ENCODE data around the gene ACMSD.
"Not testable (repeated sequence)": the region's sequence is repeated elsewhere in the genome, so short reads cannot be mapped to it uniquely, and the experiment has no call there.

Gene ACMSD

DNA sequence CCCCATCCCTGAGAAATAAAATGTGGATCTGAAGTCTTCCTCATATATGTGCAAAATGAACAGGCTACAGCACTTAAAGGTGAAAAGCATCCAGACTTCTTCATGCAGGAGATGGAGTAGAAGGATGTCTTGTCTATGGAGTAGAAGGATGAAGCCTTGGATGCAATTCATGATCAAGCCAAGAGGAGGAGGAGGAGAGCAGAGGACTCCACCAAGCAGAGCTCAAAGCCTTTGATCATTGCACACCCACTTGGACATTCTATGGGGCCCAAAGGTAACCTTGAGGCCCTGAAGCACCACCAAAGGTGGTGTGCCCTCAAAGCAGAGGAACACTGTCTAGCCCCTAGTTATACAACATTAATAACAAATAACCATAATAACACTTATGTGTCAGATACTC, 17.3 kb downstream of the ACMSD start:
- DNase-seq, result no peak

DNA sequence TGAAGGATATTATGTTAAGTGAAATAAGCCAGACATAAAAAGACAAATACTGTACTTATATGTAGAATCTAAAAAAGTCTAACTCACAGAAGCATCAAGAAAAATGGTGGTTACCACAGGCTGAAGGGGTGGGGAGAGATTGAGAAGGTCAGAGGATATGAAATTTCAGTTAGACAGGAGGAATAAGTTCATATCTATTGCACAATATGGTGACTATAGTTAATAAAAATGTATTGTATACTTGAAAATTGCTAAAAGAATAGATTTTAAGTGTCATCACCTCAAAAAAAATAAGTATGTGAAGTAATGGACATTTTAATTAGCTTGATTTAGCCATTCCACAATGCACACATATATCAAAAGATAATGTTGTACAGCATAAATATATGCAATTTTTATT, 19.8 kb downstream of the ACMSD start:
- DNase-seq, result no peak

DNA sequence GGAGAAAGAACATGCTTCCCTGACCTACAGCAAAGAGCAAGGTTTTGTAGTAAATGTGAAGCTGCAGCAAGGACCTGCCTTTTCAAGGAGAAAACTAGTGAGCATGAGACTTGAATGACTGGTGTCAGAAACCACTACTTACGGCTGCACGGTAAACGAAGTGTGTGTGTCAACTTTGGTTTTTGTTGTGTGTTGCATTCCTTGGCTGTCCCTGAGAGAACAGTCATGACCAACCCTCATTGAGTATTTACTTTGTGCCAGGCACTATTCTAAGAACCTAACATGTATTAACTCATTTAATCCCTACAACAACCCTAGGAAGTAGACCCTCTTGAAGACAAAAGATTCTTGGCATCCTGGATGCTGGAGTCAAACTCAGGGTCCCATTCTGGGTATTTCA, 22.8 kb downstream of the ACMSD start:
- no peak for DNase-seq

DNA sequence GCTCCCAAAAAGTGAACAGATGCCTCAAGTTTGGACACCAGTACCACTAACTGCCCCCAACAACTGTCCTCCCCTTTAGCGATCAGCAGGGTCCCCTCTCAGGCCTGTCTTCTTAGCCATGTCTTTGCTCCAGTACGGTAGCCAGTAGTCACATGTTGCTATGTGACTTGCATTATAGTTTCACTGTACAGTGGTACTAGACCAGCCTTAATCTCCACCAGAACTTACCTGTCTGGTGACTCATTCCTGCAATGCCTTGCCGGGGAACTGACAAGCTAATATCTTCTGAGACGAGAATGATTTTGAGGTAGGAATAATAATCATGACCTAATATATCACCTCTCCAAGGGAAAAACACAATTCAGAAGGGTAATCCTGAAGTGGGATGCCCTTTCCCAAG, 23.7 kb downstream of the ACMSD start:
- DNase-seq, result no peak

DNA sequence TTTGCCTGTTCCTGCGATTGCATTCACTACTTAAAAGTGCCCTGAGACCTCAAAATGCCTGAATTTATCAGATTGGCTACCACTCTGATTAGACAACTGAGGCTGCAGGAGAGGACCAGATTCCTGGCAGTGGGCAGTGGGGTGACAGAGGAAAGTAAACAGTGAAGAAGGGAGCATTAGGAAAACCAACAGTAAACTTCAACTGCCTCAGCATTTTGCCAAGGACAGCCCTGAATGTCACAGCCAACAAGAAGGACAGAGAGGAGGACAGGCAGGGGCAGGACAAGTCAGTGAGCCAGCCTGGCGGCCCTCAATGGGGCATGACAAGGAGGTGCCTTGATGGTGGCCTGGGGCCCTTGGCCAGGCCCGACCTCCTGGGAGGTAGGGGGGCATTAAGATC, 24.3 kb downstream of the ACMSD start:
- no peak for DNase-seq

DNA sequence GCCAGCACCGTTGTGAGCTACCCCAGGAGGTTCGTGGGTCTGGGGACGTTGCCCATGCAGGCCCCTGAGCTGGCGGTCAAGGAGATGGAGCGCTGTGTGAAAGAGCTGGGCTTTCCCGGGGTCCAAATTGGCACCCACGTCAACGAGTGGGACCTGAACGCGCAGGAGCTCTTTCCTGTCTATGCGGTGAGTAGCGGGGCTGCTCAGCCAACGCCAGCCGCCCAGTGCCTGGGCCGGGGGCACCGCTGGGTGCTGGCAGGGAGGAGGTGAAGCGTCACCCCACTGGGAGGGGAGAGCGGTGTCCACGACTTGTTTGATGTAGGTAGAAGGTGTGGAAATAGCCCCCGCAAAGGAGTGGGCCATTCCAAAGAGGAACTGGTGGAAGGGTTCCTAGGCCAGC, 25.0 kb downstream of the ACMSD start:
- no peak for DNase-seq

DNA sequence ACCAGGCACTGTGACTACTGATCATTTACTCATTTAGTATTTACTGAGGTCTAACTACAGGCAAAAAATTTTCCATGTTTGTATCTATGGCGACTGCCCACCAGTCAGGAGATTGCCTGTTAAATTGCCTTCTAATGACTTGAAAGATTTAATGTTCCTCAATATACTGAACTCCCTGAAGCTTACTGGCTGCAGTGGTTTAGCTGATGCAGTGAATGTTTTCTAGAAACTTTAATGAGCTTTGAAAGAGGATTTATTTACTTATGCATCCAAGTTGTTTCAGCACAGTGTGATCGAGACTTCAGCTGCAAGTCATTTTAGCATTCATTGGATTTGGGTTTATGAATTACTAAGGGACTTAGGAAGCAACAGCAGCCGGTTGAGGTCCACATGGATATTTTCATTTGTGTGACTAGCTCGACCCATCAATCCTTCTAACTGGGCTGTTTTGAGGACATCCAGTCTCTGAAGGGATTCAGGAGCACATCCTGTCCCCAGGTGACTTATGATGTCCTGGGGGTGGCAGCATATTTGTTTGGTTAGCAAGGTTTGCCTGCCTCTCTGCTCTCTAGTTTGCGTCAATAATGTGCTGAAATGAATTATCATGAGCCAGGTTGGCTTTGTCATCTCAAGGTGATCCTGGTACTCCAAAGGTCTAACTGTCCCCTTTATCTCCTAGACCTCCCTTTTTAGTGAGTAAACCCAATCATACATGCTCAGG, 26.8 kb downstream of the ACMSD start:
- DNase-seq, result no peak

DNA sequence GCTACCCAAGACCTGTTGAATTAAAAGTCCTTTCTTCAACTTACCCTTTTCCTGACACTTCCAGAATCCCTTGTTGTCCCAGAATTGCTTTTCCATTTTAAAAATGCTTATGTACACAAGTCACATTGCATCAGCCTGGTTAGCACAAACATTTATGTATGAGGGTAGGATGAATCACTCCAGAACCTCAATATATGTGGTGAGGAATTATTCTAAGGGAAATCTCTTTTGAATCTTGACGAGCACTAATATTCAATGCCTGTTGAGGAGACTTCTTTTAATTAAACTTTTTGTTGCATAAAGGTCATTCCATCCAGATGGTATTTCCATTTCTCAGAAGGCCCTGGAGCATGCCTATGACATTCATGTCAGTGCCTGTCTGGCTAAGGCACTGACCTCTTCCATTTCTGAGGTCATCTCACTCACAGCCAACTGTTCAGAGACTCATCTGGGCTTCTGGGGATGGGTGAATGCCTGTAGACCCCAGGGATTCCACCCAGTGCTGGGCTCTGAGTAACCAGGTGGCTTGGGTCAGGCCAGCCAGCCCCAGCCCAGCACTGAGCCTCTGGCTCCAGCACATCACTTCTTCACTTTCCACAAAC, 28.2 kb downstream of the ACMSD start:
- DNase-seq, result no peak

DNA sequence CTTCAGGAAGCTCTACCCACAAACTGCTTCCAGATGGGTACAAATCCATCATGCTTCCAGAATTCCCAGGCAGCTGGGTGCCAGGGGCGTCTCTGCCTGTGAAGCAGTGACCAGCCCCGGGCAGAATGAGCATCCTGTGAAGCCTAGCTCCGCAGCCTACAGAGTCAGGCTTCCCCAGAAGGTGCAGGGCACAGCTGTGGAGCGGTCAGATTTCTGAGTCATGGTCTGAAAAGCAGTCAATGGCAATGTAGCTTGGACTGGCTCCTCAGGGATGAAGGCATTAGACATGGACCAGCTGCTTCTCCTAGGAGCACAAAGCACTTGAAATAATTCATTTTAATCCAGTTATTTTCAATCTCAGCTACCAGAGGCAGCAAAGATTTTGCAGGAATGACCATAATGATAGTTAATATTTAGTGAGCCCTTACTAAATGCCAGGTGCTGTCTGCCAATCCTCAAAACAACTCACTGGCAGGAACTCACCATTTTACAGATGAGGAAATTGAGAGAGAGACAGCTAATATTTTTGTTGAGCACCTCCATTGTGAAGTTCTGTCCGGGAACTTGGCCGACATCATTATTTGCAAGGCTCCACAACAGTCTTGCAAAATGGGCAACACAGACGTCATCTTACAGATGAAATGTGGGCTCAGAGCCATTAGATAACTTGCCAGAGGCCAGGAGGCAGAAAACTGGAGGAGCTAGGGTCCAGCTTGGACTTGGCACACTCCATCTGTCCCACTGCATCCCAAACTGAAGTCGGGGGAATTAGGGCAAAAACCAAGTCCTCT, 31.7 kb downstream of the ACMSD start:
- DNase-seq, result no peak

DNA sequence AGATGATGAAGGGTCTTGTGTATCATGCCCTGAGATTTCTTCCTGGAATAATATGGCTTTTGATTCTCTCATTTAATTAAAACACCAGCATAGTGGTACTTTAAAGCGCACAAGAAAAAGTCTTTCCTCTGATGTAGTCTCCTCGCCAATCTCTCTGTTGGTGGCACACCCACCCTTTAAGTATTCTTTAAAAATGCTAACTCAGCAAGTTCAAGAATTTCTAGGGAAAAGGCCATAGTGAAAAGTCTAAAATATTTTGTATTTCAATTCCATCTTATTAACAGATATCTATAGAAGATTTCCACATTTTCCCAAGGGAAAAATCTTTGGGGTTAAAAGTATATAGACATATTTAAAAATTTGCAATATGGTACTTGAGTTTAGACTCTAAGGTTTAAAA, 34.7 kb downstream of the ACMSD start:
- no peak for DNase-seq

DNA sequence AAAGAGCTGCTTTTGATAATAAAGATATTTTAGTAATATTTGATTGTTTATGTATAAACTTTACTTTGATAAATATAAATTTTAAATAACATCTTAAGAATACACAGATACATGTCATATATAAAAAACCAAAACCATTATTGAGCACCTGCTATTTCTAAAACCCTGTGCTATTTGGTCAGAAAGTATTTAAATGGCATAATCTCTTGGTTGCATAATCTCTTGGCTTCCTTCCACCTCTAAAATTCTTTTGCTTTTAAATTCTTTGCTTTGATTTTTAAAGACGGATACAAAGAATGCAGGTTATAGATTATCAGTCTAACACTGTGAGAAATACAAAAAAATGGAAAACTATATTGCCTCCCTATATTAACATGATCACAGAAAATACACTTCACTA, 36.9 kb downstream of the ACMSD start:
- DNase-seq, result no peak

DNA sequence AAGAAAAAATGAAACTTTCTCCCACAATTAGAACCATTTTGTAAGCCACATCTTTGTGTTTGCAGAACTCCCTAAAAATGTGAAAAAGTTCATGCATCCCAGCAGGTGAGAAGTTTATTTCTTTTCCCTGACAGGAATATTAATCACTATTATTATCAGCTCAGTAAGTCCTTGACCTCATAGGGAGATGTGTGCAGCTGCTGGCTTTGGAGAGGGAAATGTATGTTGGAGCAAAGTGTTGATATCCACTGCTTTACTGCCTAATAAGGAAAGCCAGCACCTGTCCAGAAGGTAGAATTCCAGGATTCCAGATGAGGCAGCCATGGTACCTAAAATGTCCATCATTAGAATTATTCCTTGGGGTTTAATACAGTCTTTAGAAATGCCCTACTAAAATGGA, 44.4 kb downstream of the ACMSD start:
- no peak for DNase-seq

DNA sequence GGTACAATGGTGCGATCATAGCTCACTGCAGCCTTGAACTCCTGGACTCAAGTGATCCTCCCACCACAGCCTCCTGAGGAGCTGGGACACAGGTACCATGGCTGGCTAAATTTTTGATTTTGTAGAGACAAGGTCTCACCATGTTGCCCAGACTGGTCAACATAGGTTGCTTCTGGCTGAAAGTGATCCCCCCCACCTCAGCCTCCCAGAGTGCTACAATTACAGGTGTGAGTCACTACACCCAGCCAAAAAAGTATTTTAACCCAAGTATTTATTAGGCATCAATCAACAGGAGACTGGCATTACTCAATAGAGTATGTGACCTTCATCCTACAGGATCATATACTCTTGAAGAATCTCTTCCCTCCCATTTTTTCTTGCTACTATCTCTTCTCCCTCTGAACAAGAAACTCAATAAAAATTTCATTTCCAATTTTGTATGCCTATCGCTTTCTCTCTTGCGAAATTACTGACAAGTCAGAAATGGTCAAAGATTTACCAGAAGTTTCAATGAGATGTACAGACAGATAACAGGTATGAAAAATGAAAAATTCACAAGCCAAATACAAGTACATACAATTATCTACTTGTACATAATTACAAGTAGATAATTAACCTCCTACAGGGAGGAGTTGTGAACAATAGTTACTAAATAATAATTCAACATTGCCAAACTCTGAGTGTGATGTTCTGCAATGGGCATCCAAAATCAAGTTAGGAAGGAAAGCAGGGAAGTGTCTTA, 45.3 kb downstream of the ACMSD start:
- peak; percentile 3 for DNase-seq

DNA sequence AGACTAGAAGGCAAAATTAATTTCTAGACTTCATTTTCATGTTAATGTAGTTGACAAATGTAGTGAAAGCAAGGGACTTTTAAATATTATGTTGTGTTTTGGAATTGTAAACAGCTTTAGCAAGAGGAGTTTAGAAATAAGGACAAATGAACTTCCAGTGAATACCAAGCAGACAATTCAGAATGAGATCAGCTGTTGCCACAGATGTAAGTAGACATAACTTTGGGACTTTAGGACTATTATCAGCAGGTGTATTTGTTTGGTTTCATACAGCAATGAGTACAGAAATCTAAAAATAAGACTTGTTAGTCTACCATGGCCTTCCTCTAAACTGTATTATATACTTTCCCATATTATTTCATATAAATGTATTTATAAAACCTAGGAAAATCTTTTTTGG, 46.0 kb downstream of the ACMSD start:
- DNase-seq, result no peak

DNA sequence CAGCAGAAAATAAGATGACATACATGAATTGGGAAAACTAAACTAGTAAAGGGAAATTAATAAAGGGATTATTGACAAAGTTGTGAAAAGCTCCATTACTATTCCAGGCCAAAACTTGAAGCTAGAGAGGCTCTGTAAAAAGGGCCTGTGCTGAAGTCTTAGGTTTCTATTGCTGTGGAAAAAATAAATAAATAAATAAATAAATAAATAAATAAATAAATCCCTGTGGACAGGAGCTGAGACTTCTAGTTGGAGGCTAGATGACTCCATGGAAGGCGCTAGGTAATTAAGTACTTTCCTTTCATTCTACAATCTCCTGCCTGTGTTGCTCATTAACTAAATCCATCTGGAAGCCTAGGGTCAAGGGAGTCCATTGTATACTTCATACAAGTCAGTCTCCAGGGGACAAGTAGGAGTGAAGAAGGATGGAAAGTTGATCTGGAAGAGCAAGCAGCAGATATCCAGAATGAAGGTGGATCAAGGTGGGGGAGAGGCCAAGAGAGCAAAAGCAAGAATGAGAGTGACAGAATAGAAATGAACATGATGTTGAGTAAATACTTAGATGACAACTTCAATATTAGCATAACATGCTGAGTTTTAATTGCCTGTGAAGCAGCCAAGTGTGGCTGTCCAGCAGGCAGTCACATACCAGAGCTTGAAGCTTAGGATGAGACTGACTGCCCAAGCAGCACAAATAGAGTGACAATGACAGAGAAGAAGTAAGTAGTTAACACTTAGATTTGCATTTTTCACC, 54.0 kb downstream of the ACMSD start:
- no peak for DNase-seq

DNA sequence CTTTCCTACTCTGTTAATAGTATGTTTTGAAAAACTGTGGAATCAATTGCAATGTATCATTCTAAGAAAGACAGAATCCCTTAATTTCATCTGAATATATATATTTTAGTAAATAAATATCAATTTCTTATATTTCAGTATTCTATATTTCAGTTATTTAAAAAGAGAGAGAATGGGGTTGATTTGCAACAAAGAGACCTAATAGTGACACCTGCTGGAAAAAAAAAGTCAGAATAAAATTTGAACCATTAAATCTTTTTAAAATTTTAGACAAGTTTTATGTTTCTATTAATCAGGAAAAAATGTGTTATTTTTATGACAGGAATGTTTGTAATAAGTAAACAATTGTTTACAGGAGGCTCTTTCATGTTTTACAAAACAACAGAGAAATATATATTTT, 59.5 kb downstream of the ACMSD start:
- DNase-seq, result peak; percentile 4

DNA sequence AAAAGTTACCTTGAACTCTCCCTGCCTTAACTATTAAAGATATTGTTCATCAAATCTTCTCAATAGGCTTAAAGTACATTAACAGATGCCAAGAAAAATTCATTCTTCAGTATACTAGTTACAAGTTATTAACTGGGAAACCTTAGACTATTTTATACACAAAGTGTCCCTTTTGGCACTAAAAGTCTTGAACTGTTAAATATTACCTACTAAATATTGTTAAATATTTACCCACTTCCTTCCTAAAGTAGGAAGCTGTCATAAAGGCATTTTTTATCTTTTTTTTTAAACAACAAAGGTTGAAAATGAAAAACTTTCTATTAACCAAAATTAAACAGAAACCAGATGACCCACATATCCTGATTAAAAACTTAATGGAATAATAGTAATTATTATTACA, 60.8 kb downstream of the ACMSD start:
- DNase-seq, result no peak

DNA sequence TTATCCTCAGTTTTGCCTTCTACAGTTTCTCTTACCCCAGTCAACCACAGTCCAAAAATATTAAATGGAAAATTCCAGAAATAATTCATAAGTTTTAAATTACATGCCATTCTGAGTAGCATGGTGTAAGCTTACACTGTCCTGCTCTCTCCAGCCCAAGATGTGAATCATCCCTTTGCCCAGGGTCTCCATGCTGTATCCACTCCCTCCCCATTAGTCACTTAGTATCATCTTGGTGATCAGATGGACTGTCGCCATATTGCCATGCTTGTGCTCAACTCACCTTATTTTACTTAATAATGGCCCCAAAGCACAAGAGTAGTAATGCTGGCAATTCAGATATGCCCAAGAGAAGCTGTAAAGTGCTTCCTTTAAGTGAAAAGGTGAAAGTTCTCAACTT, 61.7 kb downstream of the ACMSD start:
- no peak for DNase-seq

DNA sequence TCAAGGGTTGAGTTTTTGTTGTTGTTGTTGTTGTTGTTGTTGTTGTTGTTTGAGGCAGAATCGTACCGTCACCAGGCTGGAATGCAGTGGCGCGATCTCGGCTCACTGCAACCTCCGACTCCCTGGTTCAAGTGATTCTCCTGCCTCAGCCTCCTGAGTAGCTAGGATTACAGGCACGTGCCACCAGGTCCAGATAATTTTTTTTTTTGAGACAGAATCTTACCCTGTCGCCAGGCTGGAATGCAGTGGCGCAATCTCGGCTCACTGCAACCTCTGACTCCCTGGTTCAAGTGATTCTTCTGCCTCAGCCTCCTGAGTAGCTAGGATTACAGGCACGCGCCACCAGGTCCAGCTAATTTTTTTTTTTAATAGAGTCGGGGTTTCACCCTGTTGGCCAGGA, 65.3 kb downstream of the ACMSD start:
- DNase-seq, result not testable (repeated sequence)

DNA sequence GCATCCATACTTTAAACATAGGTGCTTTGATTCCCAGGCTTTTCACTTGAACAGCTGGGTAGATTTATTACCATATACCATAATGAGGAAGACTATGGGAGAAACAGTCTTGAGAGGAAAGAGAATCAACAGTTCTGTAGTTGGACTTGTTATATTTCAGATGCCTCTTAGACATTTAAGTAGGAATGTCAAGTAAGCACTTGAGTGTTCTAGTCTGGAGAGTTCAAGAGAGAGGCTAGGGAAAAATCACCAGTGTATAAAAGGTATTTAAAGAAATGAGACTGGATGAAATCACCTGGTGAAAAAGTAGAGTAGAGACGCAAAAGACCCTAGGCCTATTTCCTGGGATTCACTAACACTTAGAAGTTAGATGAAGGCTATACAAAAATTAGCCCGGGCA, 66.8 kb downstream of the ACMSD start:
- DNase-seq, result no peak

DNA sequence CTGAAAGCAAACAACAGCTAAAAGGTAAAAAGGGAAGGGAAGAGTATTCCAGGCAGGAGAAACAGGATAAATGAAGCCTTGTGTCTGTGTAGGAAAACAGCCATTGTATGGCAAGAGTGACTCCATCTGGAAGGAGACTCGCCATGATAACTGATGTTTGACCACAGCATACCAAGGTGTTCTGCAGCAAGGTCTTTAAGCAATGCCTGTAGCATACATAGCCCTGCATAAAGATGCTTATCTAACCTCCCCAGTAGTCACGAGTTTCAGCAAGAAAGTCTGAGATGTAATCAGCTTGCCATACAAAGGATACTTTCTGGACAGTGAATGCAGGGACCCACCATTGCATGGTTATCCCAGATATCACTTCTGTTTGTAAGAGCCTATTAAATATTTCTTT, 68.3 kb downstream of the ACMSD start:
- DNase-seq, result no peak

DNA sequence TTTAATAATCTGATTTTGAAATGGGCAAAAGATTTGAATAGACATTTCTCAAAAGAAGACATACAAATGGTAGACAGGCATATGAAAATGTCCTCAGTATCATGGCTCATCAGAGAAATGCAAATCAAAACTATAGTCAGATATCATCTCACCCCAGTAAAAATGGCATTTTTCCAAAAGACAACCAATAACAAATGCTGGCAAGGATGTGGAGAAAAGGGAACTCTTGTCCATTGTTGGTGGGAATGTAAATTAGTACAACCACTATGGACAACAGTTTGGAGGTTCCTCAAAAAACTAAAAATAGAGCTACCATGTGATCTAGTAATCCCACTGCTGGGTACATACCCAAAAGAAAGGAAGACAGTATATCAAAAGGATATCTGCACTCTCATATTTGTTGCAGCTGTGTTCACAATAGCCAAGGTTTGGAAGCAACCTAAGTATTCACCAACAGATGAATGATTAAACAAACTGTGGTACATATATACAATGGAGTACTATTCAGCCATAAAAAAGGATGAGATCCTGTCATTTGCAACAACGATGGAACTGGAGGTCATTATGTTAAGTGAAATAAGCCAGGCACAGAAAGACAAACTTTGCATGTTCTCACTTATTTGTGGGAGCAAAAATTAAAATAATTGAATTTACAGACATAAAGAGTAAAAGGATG, 69.2 kb downstream of the ACMSD start:
- not testable (repeated sequence) for DNase-seq
